ENCODE data around the gene ABL1.

DNA sequence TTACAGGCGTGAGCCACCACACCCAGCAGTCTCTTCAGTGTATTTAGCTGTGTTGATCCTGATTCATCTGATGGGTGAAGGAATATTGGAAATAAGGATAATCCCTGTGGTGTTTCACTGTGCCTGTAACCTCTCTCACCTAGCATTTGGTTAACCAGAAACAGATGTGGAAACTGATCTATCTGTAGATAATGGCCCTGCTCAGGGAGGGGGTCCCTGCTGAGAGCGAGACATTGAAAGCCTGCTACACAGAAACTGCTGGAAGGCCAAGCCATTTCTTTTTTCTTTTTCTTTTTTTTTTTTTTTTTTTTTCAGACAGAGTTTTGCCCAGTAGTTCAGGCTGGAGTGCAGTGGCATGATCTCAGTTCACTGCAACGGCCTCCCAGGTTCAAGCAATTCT is 33.2 kb downstream of the ABL1 start:
- TF ChIP-seq, protein P1, sequence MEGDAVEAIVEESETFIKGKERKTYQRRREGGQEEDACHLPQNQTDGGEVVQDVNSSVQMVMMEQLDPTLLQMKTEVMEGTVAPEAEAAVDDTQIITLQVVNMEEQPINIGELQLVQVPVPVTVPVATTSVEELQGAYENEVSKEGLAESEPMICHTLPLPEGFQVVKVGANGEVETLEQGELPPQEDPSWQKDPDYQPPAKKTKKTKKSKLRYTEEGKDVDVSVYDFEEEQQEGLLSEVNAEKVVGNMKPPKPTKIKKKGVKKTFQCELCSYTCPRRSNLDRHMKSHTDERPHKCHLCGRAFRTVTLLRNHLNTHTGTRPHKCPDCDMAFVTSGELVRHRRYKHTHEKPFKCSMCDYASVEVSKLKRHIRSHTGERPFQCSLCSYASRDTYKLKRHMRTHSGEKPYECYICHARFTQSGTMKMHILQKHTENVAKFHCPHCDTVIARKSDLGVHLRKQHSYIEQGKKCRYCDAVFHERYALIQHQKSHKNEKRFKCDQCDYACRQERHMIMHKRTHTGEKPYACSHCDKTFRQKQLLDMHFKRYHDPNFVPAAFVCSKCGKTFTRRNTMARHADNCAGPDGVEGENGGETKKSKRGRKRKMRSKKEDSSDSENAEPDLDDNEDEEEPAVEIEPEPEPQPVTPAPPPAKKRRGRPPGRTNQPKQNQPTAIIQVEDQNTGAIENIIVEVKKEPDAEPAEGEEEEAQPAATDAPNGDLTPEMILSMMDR (IDR thresholded peaks at IDR 0.05; ENCODE audit: insufficient read depth, low read length, poor library complexity, severe bottlenecking), result no peak
- TF ChIP-seq EZH2phosphoT487 (conservative IDR thresholded peaks at IDR 0.05; ENCODE audit: low read length), result no peak

Data from SU-DHL-6 (cell line).